GM21786 (cell line): Measurements from ENCODE around the gene OSTF1.

ENCODE experiments used
- ATAC-seq: cut with Tn5 transposase; IDR thresholded peaks from one replicate; pipeline ENCODE4 v1.9.1; 2021; ENCODE audit not compliant: unreplicated experiment

Gene OSTF1, protein sequence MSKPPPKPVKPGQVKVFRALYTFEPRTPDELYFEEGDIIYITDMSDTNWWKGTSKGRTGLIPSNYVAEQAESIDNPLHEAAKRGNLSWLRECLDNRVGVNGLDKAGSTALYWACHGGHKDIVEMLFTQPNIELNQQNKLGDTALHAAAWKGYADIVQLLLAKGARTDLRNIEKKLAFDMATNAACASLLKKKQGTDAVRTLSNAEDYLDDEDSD

DNA sequence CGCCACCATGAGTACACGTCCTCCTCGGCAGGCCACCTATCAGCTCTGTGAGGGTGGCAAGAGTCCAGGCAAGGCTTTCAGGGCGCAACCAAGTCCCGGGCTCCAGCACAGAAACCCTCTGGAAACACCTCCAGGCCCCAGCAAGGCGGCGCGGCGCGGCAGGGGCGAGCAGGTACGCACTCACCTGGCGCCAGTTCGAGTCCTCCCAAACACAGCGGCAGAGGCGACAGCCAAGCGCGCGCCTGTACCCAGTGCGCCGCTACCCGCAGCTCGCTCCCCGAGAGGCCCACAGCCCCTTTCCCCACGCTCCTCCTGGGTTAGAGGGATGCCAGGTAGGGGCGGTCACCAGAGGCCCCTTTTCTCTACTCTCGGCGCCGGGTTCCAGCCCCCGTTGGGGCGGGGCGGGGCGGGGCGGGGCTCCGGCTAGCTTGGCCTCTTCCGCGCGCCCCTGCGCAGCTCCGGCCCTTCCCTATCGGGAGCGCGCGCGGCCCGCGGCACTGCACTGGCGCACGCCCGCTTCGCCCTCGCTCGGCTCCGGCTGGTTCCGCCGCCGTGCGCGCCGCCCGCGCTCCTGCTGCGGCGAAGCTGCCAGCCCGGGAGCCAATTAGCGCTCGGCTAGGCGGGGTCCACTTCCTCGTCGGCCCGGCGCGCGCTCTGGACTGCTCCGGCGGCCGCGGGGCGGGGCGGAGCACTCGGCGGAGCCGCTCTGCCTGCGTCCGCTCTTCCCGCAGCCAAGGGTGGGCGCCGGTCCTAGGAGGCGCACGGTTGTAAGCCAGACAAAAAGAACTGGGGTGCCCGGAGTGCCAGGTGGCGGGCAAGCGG, at the start of gene OSTF1, which contains the start of gene NMRK1:
Gene OSTF1, plus strand, starts transcription at position 691 of the 822 bp plus-strand sequence. CDS start 179 bp downstream, outside the sequence.
Gene NMRK1, minus strand, starts transcription at position 332 of the 822 bp plus-strand sequence. CDS start 5,040 bp downstream, outside the sequence.
- peak; percentile 80 for ATAC-seq

DNA sequence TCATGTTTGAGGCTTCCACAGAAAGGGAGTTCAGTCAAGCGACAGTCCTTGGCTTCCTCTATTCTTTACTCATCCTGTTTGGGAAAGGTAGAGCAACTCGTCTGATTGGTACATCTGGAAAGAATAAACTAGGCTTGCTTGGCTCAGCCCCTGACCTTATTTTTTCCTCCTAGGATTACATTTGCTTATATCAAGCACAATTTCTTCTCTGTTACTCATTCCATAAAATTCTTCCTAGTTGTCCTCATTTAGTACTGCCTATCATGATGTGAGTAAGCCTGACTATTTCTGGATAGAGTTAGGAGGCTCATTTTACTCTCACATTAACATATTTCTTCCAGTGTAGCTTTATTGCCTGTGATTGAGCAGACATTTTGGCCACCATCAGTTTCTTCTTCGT, 49.3 kb upstream of the OSTF1 start:
- no peak for ATAC-seq

DNA sequence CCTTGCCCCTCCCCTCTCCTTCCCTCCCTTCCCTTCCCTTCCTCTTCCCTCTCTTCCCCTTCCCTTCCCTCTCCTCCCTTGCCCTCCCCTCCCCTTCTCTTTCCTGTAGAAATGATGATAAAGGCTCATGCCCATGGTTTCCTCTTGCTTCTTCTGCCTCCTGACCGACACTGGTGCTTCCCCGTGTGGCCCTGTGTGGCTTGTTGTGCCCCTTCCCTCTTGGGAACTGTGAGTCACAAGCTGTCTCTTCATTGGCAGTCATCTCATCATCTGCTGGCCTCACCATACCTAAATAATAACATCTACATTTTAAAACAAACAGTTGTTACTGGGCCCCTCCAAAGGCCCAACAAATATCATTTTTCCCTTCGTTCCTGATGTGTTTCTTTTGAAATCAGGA, 48.5 kb upstream of the OSTF1 start:
- ATAC-seq = peak; percentile 96

DNA sequence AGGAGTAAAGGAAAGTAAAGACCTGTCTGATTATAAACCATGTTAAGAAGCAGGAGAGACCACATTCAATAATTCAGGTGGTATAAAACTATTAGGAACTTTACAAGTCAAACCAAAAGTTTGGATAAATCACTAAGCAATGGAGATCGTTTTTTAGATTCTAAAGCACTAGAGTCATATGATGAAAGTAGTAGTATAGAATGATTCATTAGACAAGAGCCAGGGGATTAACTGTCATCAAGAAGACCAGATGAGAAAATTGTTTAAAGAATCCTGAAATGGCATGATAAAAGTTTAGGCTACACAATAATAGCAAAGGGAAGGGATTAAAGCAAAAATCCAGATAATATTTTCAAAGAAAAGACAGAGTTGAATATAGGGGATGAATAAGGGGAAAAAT, 47.3 kb upstream of the OSTF1 start:
- ATAC-seq = no peak

DNA sequence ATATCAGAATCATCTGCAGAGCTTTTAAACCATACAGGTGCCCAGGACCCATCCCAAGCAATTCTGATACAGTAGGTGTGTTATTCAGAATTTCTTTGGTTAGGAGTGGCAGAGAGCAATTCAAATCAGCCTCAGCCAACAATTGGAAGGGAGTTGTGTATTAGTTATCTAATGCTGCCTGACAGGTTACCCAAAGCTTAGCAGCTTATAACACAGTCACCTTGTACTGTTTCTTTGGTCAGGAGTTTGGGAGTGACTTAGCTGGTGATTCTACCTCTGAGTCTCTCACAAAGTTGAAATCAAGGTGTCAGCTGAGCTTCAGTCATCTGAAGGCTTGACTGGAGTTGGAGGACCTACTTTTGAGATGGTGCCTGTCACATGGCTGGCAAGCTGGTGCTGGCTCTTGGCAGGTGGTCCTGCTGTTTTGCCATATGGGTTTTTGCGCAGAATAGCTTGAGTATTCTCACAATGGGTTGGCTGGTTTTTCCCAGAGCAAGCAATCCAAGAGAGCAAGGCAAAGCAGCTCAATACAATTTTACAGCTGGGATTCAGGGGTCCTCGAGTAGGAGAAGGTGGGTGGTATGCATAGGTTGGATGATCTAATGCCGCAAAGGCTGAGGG, 41.5 kb upstream of the OSTF1 start:
- ATAC-seq = no peak

DNA sequence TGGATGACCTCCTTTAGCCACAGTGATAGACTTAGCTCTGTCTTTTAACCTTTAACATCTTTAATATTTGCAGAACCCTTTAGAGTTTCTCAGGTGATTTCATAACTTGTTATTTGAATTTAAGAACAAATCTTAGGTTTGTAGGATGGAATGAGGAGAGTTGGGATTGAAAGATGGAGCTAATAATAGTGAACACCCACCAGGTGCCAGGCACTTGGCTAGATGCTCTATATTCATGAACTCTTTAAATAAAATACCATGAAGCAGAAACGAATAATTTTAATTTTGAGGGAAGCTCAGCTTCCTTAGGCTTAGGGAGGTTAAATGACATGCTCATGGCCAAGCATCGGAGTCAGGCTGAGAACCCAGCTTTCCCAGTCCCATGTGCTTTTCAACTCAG, 40.8 kb upstream of the OSTF1 start:
- ATAC-seq = no peak

DNA sequence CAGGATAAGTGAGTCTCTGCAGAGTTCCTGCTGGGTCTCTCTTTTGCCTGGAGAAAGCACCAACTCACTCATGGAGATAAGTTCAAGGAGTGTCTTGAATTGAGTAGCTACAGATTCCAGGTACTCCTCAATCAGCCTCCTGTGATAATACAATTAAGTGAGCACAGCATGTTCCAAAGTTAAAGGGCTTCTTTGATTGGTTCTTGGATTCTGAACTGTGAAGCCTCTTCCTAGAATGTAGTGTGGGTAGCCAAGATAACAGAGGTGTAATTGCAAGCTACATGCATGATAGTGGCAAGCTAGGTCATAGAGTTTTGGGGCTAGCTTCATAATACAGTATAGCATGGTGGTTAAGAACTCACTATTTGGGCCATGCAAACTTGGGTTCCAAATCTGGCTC, 37.0 kb upstream of the OSTF1 start:
- ATAC-seq = no peak

DNA sequence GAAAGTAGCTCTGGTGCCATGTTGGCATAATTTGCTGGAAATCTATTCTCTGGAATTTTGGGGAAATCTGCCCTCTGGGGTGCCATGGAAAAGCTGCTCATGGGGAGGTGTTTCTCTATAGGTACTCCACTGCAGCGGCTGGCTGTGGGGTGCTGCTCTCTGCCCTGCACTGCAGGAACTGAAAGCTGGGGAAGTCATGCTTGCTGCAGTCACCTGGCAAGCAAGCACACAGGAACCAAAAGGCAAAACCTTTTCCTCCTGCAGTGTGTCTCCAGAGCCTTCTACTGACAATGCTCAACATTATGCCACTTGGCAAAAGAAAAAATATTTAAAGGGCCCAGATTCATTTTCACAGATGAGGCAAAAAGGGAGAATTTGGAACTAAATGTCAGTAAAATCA, 34.4 kb upstream of the OSTF1 start:
- peak; percentile 98 for ATAC-seq

DNA sequence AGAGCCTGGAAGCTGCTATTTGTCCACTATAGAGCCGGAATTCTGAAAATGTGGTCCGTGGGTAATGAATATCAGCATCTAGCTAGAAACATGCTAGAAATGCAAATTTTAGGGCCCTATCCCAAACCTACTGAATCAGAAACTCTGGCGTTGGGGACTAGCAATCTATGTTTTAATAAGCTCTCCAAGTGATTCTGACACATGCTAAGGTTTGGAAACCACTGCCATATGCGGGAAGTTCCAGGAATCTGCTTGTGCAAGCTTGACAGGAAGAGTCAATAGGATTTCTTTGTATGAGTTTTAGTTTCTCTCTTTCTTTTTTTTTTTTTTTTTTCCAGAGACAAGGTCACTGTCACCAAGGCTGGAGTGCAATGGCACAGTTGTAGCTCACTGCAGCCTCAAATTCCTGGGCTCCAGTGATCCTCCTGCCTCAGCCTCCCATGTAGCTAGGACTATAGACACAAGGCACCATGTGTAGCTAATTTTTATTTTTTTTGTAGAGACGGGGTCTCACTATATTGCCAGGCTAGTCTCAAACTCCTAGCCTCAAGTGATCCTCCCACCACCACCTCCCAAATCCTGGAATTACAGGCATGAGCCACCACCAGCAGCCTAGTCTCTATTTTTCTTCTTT, 33.8 kb upstream of the OSTF1 start:
- ATAC-seq = no peak

DNA sequence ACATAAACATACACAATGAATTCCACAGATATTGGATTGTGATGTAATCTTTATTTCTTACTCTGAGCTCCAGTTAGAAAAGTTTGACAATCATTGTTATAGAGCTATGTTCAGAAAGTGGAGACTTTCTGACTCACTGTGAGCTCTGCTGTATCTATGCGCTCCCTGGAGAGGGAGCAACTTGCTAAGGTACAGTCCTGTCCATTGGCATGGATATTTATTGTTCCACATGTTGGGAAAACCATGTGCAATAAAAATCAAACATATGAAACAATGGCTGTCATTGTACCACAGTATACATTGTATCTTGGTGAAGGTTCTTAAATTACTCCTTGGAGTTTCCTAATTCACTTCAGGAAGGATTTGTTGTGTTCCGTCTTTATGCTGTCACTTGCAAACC, 27.1 kb upstream of the OSTF1 start:
- no peak for ATAC-seq

DNA sequence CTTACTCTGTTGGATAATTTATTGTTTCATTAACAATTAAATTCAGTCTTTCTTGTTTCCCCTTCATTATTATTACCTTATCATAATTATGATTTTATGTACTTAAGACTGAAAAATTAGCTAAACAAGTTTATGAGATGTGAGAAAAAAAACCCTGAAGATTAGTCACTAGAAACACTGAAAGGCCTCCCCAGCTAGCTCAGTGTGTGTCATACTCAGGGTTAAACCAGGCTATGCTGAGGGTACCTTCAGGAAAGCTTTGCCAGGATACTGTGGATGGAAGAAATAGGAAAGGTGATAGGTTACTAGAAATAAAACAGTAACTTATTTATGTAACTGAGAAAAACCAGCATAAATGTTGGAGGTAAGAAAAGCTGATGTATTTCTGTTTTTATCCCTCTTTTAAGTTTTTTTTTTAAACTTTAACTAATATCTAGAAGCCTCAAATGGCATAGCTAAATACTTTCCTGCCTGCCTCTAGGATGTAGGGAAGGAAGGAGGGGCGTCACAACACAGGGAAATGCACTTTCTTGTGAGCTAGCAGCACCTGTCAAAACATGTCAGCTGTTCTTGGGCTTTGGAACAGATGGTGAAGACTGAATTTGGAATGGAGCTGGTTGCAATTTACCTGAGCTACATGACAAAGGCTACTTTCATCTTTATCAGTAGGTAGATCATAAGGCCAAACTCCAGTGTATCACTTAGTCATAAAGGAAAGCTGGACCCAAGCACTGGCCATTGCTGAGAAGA, 24.6 kb upstream of the OSTF1 start:
- ATAC-seq = no peak

DNA sequence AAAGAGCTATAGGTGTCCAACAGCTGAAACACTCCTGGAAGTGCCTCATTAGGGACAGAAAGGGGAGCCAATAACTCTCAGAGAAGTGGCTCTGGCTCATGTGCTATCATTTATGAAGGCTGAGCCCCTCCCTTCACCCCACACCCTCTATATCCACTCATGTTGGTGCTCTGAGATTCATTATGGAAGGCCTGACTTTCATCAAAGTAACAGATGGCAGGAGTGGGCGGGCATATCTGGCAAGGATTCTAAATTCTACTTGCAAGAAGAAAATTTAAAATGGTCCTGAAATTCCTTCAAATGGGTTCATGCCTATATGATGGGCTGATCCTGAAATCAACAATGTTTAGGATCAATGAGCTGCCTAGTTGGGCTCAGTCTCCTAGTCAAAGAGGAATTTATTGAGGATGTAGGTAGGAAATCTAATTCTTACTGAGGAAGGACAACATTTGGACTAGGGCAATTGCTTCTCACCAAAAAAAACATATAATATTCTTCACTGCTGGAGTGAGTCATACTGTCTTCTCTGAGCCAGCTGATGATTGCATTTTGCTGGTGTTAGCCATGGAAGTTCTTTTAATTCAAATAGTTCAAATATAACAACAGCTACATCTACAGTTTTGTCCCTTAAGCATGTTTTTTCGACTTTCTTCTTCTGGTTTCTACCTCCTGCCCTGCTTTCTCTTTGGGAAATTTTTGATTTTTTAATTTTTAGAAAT, 23.8 kb upstream of the OSTF1 start:
- ATAC-seq = no peak

DNA sequence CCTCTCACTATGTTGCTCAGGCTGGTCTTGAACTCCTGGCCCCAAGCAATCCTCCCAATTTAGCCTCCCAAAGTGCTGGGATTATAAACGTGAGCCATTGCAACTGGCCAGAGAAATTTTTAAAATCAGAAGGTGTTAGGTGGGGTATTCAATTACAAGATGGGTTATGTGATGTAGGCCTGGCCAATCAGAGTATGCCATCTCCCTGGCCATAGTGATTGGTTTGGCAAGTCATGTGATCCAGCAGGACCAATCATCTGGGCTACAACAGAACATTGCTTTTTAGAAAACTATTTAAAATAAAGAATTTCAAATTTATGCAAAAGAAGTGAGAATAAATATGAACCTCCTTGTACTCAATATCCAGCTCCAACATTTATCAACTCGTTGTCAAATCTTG, 22.8 kb upstream of the OSTF1 start:
- ATAC-seq = no peak

DNA sequence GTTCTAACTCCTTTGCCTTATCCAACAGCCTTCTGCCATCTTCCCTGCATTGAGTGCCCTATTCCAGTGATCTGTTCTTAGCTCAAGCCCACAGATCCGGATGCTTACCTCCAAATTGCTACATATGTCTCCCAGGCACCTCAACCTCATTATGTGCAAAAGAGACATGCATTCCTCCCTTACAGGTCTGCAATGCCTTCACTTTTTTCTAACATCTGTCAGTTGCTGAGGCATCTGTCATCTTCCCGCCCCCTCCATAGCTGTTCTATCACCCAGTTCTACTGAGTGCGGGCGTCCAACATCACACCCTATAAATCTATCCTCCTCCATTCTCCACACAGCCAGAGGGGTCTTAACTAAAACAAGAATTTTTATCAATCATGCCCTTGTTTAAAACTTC, 20.4 kb upstream of the OSTF1 start:
- ATAC-seq = no peak

DNA sequence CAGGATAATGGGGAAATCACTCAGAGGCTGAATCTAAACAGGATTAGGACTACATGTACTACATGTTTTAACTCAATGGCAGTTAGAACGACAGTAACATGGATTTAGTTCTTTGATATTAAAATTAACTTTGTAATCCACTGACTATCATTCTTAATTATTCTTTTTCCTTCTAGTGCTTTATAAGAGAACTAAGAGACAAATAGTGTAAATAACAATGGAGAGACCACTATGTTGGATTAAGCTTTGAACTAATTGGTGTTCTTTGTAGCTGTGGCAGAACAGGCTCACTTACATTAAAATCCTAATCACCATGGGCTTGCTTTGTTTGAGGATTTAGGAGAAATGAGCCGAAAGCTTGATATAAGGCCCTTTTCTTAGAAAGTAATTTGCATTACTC, 19.1 kb upstream of the OSTF1 start:
- no peak for ATAC-seq

DNA sequence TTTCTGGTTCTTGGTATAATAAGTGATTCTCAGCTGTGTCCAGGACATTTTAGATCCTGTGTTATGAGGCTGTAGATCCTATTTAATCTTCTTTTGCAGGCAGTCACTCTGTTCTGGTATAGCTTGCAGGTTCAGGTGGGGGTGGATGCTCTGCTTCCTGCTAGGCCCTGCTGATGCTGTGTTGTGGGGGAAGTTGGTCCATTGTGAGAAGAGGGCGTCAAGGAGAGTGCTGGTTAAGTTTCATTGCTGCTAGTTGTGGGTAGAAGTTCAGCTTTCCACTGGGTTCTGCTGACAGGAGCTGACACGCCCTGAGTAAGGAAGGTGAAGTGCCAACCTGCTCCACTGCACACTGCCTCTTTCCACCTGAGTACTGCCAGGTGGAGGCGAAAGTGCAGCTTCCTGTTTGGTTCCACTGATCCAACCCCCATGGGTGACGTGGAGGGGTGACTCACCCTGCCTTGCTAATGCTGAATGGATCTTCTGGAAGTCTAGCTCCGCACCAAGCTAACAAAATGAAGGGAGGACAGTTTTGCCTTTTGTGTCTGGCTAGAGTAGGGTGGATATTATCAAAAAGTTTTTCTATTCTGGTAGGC, 16.7 kb upstream of the OSTF1 start:
- ATAC-seq = peak; percentile 68

DNA sequence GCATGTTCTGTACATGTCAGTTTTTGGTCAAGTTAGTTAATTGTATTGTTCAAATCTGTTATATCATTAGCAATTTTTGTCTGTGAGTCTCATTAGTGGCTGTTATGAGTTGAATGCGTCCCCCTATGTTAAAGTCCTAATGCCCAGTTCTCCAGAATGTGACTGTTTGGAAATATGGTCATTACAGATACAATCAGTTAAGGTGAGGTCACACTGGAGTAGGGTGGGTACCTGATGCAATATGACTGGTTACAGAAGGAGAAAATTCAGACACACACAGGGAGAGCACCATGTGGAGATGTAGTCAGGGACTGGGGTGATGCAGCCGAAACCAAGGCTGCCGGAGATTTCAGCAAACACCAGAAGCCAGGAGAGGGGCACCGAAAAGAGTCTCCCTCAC, 15.4 kb upstream of the OSTF1 start:
- no peak for ATAC-seq

DNA sequence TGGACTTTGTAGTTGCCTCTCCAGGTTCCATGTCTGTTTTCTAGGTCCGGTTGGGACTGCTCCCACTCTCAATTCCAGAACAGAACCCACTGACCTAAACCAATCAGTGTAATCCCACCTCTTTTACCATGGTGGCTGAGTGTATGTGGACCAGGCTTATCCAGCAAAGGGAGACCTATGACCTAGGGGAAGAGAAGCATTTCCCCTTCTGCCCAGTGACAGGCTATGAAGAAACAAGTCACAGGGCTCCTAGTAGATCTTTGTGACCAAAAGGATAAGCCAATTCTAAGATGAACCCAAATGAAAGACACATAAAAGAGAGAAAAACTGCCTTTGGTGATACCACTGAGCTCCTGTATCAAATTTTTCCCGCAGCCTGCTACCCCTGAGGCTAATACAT, 6.7 kb upstream of the OSTF1 start:
- no peak for ATAC-seq

DNA sequence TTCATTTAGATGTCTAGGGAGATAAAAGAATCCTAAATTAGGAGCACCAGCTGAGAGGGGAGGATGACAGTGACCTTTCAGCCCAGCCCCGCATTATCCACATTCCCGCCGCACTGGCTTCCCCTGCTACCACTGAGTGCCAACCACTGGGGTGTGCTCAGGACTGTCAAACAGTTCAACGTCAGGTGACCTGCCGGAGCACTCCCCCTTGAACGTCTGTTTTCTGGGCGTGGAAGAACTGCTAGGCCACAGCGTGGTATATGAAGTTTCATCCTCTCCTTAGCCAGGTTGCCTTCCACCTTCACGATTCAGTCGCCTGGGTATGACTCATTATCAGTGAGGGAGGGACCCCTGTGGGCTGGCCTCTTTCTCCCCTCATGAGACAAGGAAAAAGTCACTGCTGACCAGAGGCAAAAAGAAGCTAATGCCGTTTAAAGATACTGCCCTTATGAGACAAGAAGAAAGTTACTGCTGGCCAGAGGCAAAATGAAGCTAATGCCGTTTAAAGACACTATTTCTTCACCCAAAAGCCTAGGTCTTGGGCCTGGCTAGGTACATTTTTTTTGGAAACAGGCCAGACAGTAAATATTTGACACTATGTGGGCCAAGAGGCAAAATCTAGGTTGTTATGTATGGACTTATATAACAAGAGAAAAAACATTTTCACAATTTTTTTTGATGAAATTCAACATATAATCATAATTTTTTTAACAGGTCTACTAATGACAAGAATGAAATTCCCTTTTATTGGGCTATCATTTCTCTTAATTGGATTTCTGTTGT, 4.9 kb upstream of the OSTF1 start:
- ATAC-seq = no peak
